Measurements from ENCODE around the gene ARIH1.
"Not testable (repeated sequence)": the region's sequence is repeated elsewhere in the genome, so short reads cannot be mapped to it uniquely, and the experiment has no call there.

ARIH1 gene

GRCh38 chr15:72592097-72592496 lies 118.0 kb downstream of the ARIH1 start:
- no peak for FAIRE-seq
- no peak for DNase-seq (ENCODE audit: extremely low spot score, insufficient read length, low read depth)

- FAIRE-seq (no peak), DNase-seq (ENCODE audit: extremely low spot score, insufficient read length, low read depth) (no peak)
These were observed 118.5 kb downstream of the ARIH1 start for GRCh38 chr15:72592676-72593075.

- DNase-seq (ENCODE audit: extremely low spot score, insufficient read length, low read depth) (no peak), FAIRE-seq (no peak)
These were observed 119.7 kb downstream of the ARIH1 start for GRCh38 chr15:72593838-72594237.

GRCh38 chr15:72599855-72600464 lies 125.8 kb downstream of the ARIH1 start:
- DNase-seq (ENCODE audit: extremely low spot score, insufficient read length, low read depth): peak; percentile 15
- peak; percentile 87 for FAIRE-seq

GRCh38 chr15:72604794-72605193 lies 130.7 kb downstream of the ARIH1 start:
- no peak for DNase-seq (ENCODE audit: extremely low spot score, insufficient read length, low read depth)
- FAIRE-seq: no peak

GRCh38 chr15:72608084-72608483 lies 134.0 kb downstream of the ARIH1 start:
- FAIRE-seq; DNase-seq (ENCODE audit: extremely low spot score, insufficient read length, low read depth): not testable (repeated sequence)

- DNase-seq (ENCODE audit: extremely low spot score, insufficient read length, low read depth) (no peak), FAIRE-seq (no peak)
These were observed 135.7 kb downstream of the ARIH1 start for GRCh38 chr15:72609862-72610261.

GRCh38 chr15:72612324-72612723 lies 138.2 kb downstream of the ARIH1 start:
- DNase-seq (ENCODE audit: extremely low spot score, insufficient read length, low read depth); FAIRE-seq: not testable (repeated sequence)

GRCh38 chr15:72614810-72615532 lies 140.8 kb downstream of the ARIH1 start:
- DNase-seq (ENCODE audit: extremely low spot score, insufficient read length, low read depth) (no peak), FAIRE-seq (no peak)

- not testable (repeated sequence) for FAIRE-seq; DNase-seq (ENCODE audit: extremely low spot score, insufficient read length, low read depth)
These were observed 141.6 kb downstream of the ARIH1 start for GRCh38 chr15:72615533-72616233.

- no peak for DNase-seq (ENCODE audit: extremely low spot score, insufficient read length, low read depth)
- no peak for FAIRE-seq
These were observed 142.5 kb downstream of the ARIH1 start for GRCh38 chr15:72616491-72617210.

GRCh38 chr15:72623854-72624253 lies 149.7 kb downstream of the ARIH1 start:
- FAIRE-seq; DNase-seq (ENCODE audit: extremely low spot score, insufficient read length, low read depth): not testable (repeated sequence)

GRCh38 chr15:72626153-72626552 lies 152.0 kb downstream of the ARIH1 start:
- not testable (repeated sequence) for DNase-seq (ENCODE audit: extremely low spot score, insufficient read length, low read depth); FAIRE-seq

- DNase-seq (ENCODE audit: extremely low spot score, insufficient read length, low read depth): not testable (repeated sequence)
These were observed 154.3 kb downstream of the ARIH1 start for GRCh38 chr15:72628249-72629067.

GRCh38 chr15:72629068-72629570 lies 155.0 kb downstream of the ARIH1 start:
- DNase-seq (ENCODE audit: extremely low spot score, insufficient read length, low read depth); FAIRE-seq: not testable (repeated sequence)

More at GRCh38 chr15:72628249-72629067, 154.3 kb downstream of the ARIH1 start:
- not testable (repeated sequence) for FAIRE-seq

GRCh38 chr15:72636519-72637282 lies 162.6 kb downstream of the ARIH1 start:
- peak; percentile 31 for FAIRE-seq
- not testable (repeated sequence) for DNase-seq (ENCODE audit: extremely low spot score, insufficient read length, low read depth)

- not testable (repeated sequence) for DNase-seq (ENCODE audit: extremely low spot score, insufficient read length, low read depth); FAIRE-seq
These were observed 165.8 kb downstream of the ARIH1 start for GRCh38 chr15:72639759-72640483.

- DNase-seq (ENCODE audit: extremely low spot score, insufficient read length, low read depth); FAIRE-seq: not testable (repeated sequence)
These were observed 168.1 kb downstream of the ARIH1 start for GRCh38 chr15:72642271-72642670.
